SK-N-MC (cell line): ENCODE data around the gene MOB4.
A peak's percentile ranks its signal among the peaks of the same experiment; 100 is the strongest.

Source experiments
- EZH2 ChIP-seq: fragments of 200-600 bp; sonication (generic); IDR thresholded peaks from one replicate; pipeline ENCODE4 v1.6.1; 2017; ENCODE audit warnings: antibody characterized with exemption
- POLR2AphosphoS5 ChIP-seq: IDR thresholded peaks from 2 replicates; pipeline ENCODE4 v1.6.1; 2012; ENCODE audit warnings: mild to moderate bottlenecking, low read depth, low read length, borderline replicate concordance

GRCh38 chr2:197499594-197500502 is 16.0 kb upstream of the MOB4 start, which contains the start of the genes HSPD1 and HSPE1:
- TF ChIP-seq POLR2AphosphoS5 (peak; percentile 95), EZH2 (no peak)
